Stimulated activated CD8-positive, alpha-beta memory T cell treated with anti-CD3 and anti-CD28 coated beads, Interleukin-7, amount 100 ng/mL, for 4 hours (primary cell): ENCODE measurements around the gene TAGLN2.

ENCODE experiments used
- DNase-seq, 2 donors: peaks; one replicate each; pipeline ENCODE4 v3.0.0-alpha.2; 2020; ENCODE audit warnings: low read depth in 2 of 2

The TAGLN2 gene

GRCh38 chr1:159924791-159925718 is at the start of gene TAGLN2:
Gene TAGLN2, minus strand, starts transcription at chr1:159925507. Its CDS starts 4,998 bp downstream, at chr1:159920509.
- peak; percentile 79 to 89 for DNase-seq

- no peak for DNase-seq
Observed at GRCh38 chr1:159974350-159974965, 49.2 kb upstream of the TAGLN2 start.

- no peak for DNase-seq
Observed at GRCh38 chr1:159973350-159973940, 48.1 kb upstream of the TAGLN2 start.

- no peak for DNase-seq
Observed at GRCh38 chr1:159972443-159973205, 47.3 kb upstream of the TAGLN2 start.

- no peak for DNase-seq
Observed at GRCh38 chr1:159970932-159971342, 45.6 kb upstream of the TAGLN2 start.

- DNase-seq = no peak
Observed at GRCh38 chr1:159968901-159969300, 43.6 kb upstream of the TAGLN2 start.

GRCh38 chr1:159965263-159965662 is 40.0 kb upstream of the TAGLN2 start:
- no peak for DNase-seq

GRCh38 chr1:159964144-159964543 is 38.8 kb upstream of the TAGLN2 start:
- no peak for DNase-seq

GRCh38 chr1:159962176-159962575 is 36.9 kb upstream of the TAGLN2 start:
- DNase-seq = no peak

GRCh38 chr1:159961636-159962035 is 36.3 kb upstream of the TAGLN2 start:
- no peak for DNase-seq

GRCh38 chr1:159960721-159961381 is 35.5 kb upstream of the TAGLN2 start:
- no peak for DNase-seq

- no peak for DNase-seq
Observed at GRCh38 chr1:159959451-159959850, 34.1 kb upstream of the TAGLN2 start.

- DNase-seq = no peak
Observed at GRCh38 chr1:159958719-159959380, 33.5 kb upstream of the TAGLN2 start.

- no peak for DNase-seq
Observed at GRCh38 chr1:159957824-159958268, 32.5 kb upstream of the TAGLN2 start.

GRCh38 chr1:159955456-159955855 is 30.1 kb upstream of the TAGLN2 start:
- no peak for DNase-seq

GRCh38 chr1:159953536-159954515 is 28.5 kb upstream of the TAGLN2 start, which contains the start of gene SLAMF9:
Gene SLAMF9, minus strand, starts transcription at chr1:159954237. Its CDS starts 100 bp downstream, at chr1:159954137.
- DNase-seq = no peak

GRCh38 chr1:159952932-159953331 is 27.6 kb upstream of the TAGLN2 start:
- no peak for DNase-seq

GRCh38 chr1:159951551-159951950 is 26.2 kb upstream of the TAGLN2 start:
- no peak for DNase-seq

- no peak for DNase-seq
Observed at GRCh38 chr1:159951016-159951415, 25.7 kb upstream of the TAGLN2 start.
